ENCODE data around the gene SMCO2.

DNA sequence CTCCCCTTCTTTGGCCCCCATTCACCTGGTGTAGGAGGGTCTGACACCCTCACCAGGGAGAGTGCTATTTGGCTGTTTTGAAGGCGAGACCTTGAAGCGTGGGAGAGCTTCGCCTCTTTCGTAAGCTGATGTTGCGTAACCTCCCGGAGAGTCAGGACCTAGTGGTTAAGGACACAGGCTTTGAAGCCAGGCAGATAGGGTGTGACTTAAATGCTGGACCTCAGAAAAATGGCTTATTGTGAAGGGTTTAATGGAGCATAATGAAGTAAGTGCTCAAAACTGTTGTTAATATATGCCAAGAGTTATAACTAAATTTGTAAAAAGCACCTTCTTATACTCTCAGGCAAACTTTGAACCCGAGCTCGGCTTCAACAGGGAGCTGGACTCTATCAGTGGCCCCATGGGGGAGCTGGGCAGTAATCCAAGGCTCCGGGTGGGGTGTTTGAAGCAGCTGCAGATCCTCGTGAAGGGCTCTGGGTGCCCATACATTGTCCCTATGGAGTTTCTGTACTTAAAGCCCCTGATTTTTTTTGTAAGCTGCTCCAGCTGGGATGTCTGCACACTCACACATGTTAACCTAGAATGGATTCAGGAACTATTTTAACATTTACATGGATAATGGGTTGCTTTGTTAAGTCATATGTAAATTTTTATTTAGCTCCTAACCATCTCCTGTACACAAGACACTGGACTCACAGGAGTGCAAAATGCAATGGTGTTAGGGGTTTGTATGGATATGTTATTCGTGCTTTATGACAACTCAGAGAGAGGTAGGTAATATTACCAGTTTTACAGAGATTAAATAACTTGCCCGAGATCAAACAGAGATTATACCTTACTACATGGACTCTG, 103.5 kb downstream of the SMCO2 start:
- TF ChIP-seq, protein P1, sequence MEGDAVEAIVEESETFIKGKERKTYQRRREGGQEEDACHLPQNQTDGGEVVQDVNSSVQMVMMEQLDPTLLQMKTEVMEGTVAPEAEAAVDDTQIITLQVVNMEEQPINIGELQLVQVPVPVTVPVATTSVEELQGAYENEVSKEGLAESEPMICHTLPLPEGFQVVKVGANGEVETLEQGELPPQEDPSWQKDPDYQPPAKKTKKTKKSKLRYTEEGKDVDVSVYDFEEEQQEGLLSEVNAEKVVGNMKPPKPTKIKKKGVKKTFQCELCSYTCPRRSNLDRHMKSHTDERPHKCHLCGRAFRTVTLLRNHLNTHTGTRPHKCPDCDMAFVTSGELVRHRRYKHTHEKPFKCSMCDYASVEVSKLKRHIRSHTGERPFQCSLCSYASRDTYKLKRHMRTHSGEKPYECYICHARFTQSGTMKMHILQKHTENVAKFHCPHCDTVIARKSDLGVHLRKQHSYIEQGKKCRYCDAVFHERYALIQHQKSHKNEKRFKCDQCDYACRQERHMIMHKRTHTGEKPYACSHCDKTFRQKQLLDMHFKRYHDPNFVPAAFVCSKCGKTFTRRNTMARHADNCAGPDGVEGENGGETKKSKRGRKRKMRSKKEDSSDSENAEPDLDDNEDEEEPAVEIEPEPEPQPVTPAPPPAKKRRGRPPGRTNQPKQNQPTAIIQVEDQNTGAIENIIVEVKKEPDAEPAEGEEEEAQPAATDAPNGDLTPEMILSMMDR (IDR thresholded peaks at IDR 0.05), result no peak
- TF ChIP-seq POLR2A (IDR thresholded peaks at IDR 0.05), result no peak

Data from esophagus squamous epithelium (tissue), 4 donors.